Activated CD4-positive, alpha-beta T cell treated with anti-CD3 and anti-CD28 coated beads, Interleukin-2, Interleukin-4, amounts not matched to agents 100 ng/mL and 50 ng/mL, durations not matched to agents 16 hours and 8 hours (primary cell): ENCODE results near the gene TAOK3.
"Not testable (repeated sequence)": the region's sequence is repeated elsewhere in the genome, so short reads cannot be mapped to it uniquely, and the experiment has no call there.

Experiments used
- DNase-seq: peaks from one replicate; pipeline ENCODE4 v3.0.0-alpha.2; 2020; ENCODE audit warnings: low spot score

The TAOK3 gene

GRCh38 chr12:118372541-118373495 lies at the start of gene TAOK3:
TAOK3 (minus strand) TSS chr12:118372907; CDS start chr12:118255567, 117,340 bp downstream.
- DNase-seq, result peak; percentile 98

- no peak for DNase-seq
Measured at GRCh38 chr12:118420673-118421072, 48.0 kb upstream of the TAOK3 start.

GRCh38 chr12:118418385-118419057 lies 45.8 kb upstream of the TAOK3 start:
- no peak for DNase-seq

- no peak for DNase-seq
Measured at GRCh38 chr12:118417942-118418341, 45.2 kb upstream of the TAOK3 start.

- no peak for DNase-seq
Measured at GRCh38 chr12:118409834-118410233, 37.1 kb upstream of the TAOK3 start.

- DNase-seq, result not testable (repeated sequence)
Measured at GRCh38 chr12:118408241-118408640, 35.5 kb upstream of the TAOK3 start.

GRCh38 chr12:118404876-118405521 lies 32.3 kb upstream of the TAOK3 start:
- DNase-seq, result peak; percentile 50

GRCh38 chr12:118402251-118402650 lies 29.5 kb upstream of the TAOK3 start:
- DNase-seq, result no peak

- no peak for DNase-seq
Measured at GRCh38 chr12:118398940-118399339, 26.2 kb upstream of the TAOK3 start.

- no peak for DNase-seq
Measured at GRCh38 chr12:118398524-118398923, 25.8 kb upstream of the TAOK3 start.

GRCh38 chr12:118397708-118398440 lies 25.2 kb upstream of the TAOK3 start:
- DNase-seq, result no peak

- no peak for DNase-seq
Measured at GRCh38 chr12:118391836-118392235, 19.1 kb upstream of the TAOK3 start.

- no peak for DNase-seq
Measured at GRCh38 chr12:118391424-118391823, 18.7 kb upstream of the TAOK3 start.

GRCh38 chr12:118377884-118378470 lies 5.3 kb upstream of the TAOK3 start:
- peak; percentile 71 for DNase-seq

- no peak for DNase-seq
Measured at GRCh38 chr12:118377021-118377883, 4.5 kb upstream of the TAOK3 start.

- DNase-seq, result peak; percentile 93
Measured at GRCh38 chr12:118376089-118377020, 3.6 kb upstream of the TAOK3 start, which contains the start of gene SUDS3. SUDS3 (plus strand) TSS chr12:118376555; CDS start chr12:118376692, 137 bp downstream.

GRCh38 chr12:118375348-118375747 lies 2.6 kb upstream of the TAOK3 start:
- no peak for DNase-seq

- no peak for DNase-seq
Measured at GRCh38 chr12:118374909-118375308, 2.2 kb upstream of the TAOK3 start.

- DNase-seq, result no peak
Measured at GRCh38 chr12:118374126-118374725, 1.5 kb upstream of the TAOK3 start.
